Mucosa of rectum (tissue), 2 donors: ENCODE measurements around the gene MAT2B.
A peak's percentile ranks its signal among the peaks of the same experiment; 100 is the strongest.

Source experiments
- H3K27ac ChIP-seq, 2 donors: one replicate each; pipeline ENCODE4 v1.7.0; 2013; ENCODE audit warnings: inconsistent platforms in 2 of 2, low read depth in 2 of 2, low read length in 2 of 2
- H3K27me3 ChIP-seq, 2 donors: one replicate each; pipeline ENCODE4 v1.7.0; 2013; ENCODE audit warnings: low read length in 2 of 2; ENCODE audit not compliant: control insufficient read depth in 2 of 2, insufficient read depth in 2 of 2
- H3K36me3 ChIP-seq, 2 donors: one replicate each; pipeline ENCODE4 v1.7.0; 2013; ENCODE audit warnings: low read length in 2 of 2; ENCODE audit not compliant: control insufficient read depth in 2 of 2, insufficient read depth in 2 of 2
- H3K4me1 ChIP-seq, 2 donors: one replicate each; pipeline ENCODE4 v1.7.0; 2013; ENCODE audit warnings: low read length in 2 of 2, mild to moderate bottlenecking in 1 of 2; ENCODE audit not compliant: control insufficient read depth in 2 of 2, insufficient read depth in 2 of 2
- H3K4me3 ChIP-seq, 2 donors: one replicate each; pipeline ENCODE4 v1.7.0; 2013; ENCODE audit warnings: low read length in 2 of 2
- H3K9ac ChIP-seq, 2 donors: one replicate each; pipeline ENCODE4 v1.7.0; 2013; ENCODE audit warnings: low read length in 2 of 2, low read depth in 1 of 2, mild to moderate bottlenecking in 1 of 2
- H3K9me3 ChIP-seq, 2 donors: one replicate each; pipeline ENCODE4 v1.7.0; 2013; ENCODE audit warnings: low read length in 2 of 2; ENCODE audit not compliant: control insufficient read depth in 2 of 2
- donor health status: healthy.
- donor health status: Normal muscosa, but diverticular disease.

Gene MAT2B

GRCh38 chr5:163473635-163474243 lies 31.7 kb upstream of the MAT2B start:
- H3K27ac ChIP-seq: no peak overlapping the region
- peaks cover 0 to 10% of the 10 kb centered on the region in 2 donors for H3K36me3 ChIP-seq
- H3K9ac ChIP-seq: no peak overlapping the region
- no peaks in the 10 kb centered on the region for H3K9me3 ChIP-seq
- no peak overlapping the region for H3K4me3 ChIP-seq
- no peaks in the 10 kb centered on the region for H3K4me1 ChIP-seq
- no peaks in the 10 kb centered on the region for H3K27me3 ChIP-seq

- H3K9ac ChIP-seq: no peak overlapping the region
- H3K4me3 ChIP-seq: no peak overlapping the region
- H3K9me3 ChIP-seq: no peaks in the 10 kb centered on the region
- H3K27me3 ChIP-seq: no peaks in the 10 kb centered on the region
- H3K4me1 ChIP-seq: no peaks in the 10 kb centered on the region
- H3K27ac ChIP-seq: no peak overlapping the region
- H3K36me3 ChIP-seq: peaks cover 0 to 6% of the 10 kb centered on the region in 2 donors
These were observed 30.0 kb upstream of the MAT2B start for GRCh38 chr5:163475411-163475810.

GRCh38 chr5:163478126-163478981 lies 27.1 kb upstream of the MAT2B start:
- Histone ChIP-seq H3K36me3 (peaks cover 0 to 6% of the 10 kb centered on the region in 2 donors), H3K27me3 (no peaks in the 10 kb centered on the region), H3K4me1 (no peaks in the 10 kb centered on the region), H3K27ac (no peak overlapping the region), H3K4me3 (no peak overlapping the region), H3K9ac (no peak overlapping the region), H3K9me3 (no peaks in the 10 kb centered on the region)

- H3K36me3 ChIP-seq: peaks cover 0 to 6% of the 10 kb centered on the region in 2 donors
- no peak overlapping the region for H3K27ac ChIP-seq
- H3K9me3 ChIP-seq: no peaks in the 10 kb centered on the region
- H3K9ac ChIP-seq: no peak overlapping the region
- no peak overlapping the region for H3K4me3 ChIP-seq
- no peaks in the 10 kb centered on the region for H3K27me3 ChIP-seq
- no peaks in the 10 kb centered on the region for H3K4me1 ChIP-seq
These were observed 26.5 kb upstream of the MAT2B start for GRCh38 chr5:163478982-163479271.

GRCh38 chr5:163489055-163489744 lies 16.2 kb upstream of the MAT2B start:
- Histone ChIP-seq H3K9ac (no peak overlapping the region), H3K9me3 (no peaks in the 10 kb centered on the region), H3K4me1 (no peaks in the 10 kb centered on the region), H3K27ac (no peak overlapping the region), H3K27me3 (no peaks in the 10 kb centered on the region), H3K4me3 (no peak overlapping the region), H3K36me3 (no peaks in the 10 kb centered on the region)

- no peak overlapping the region for H3K4me3 ChIP-seq
- no peaks in the 10 kb centered on the region for H3K4me1 ChIP-seq
- H3K27me3 ChIP-seq: no peaks in the 10 kb centered on the region
- H3K9me3 ChIP-seq: no peaks in the 10 kb centered on the region
- no peak overlapping the region for H3K9ac ChIP-seq
- no peaks in the 10 kb centered on the region for H3K36me3 ChIP-seq
- H3K27ac ChIP-seq: no peak overlapping the region
These were observed 15.7 kb upstream of the MAT2B start for GRCh38 chr5:163489745-163490075.

- Histone ChIP-seq H3K4me3 (no peak overlapping the region), H3K9ac (no peak overlapping the region), H3K9me3 (no peaks in the 10 kb centered on the region), H3K27me3 (no peaks in the 10 kb centered on the region), H3K4me1 (no peaks in the 10 kb centered on the region), H3K36me3 (no peaks in the 10 kb centered on the region), H3K27ac (no peak overlapping the region)
These were observed 9.1 kb upstream of the MAT2B start for GRCh38 chr5:163496286-163496685.

GRCh38 chr5:163497315-163497714 lies 8.1 kb upstream of the MAT2B start:
- Histone ChIP-seq H3K9ac (no peak overlapping the region), H3K9me3 (no peaks in the 10 kb centered on the region), H3K36me3 (no peaks in the 10 kb centered on the region), H3K4me1 (no peaks in the 10 kb centered on the region), H3K4me3 (no peak overlapping the region), H3K27me3 (no peaks in the 10 kb centered on the region), H3K27ac (no peak overlapping the region)

GRCh38 chr5:163498886-163499285 lies 6.5 kb upstream of the MAT2B start:
- Histone ChIP-seq H3K4me1 (peaks cover 2 to 7% of the 10 kb centered on the region in 2 donors), H3K9me3 (no peaks in the 10 kb centered on the region), H3K4me3 (no peak overlapping the region), H3K36me3 (no peaks in the 10 kb centered on the region), H3K9ac (no peak overlapping the region), H3K27me3 (no peaks in the 10 kb centered on the region), H3K27ac (no peak overlapping the region)

GRCh38 chr5:163502521-163502920 lies 2.9 kb upstream of the MAT2B start:
- peaks cover 0 to 3% of the 10 kb centered on the region in 2 donors for H3K27me3 ChIP-seq
- peak overlapping the region; percentile 98 to 99 for H3K9ac ChIP-seq
- H3K9me3 ChIP-seq: no peaks in the 10 kb centered on the region
- H3K4me1 ChIP-seq: peaks cover 18 to 20% of the 10 kb centered on the region in 2 donors
- peak overlapping the region; percentile 98 to 99 for H3K4me3 ChIP-seq
- no peaks in the 10 kb centered on the region for H3K36me3 ChIP-seq
- peak overlapping the region; percentile 99 to 100 for H3K27ac ChIP-seq
